Measurements from ENCODE around the gene MINPP1.
"Not testable (repeated sequence)": the region's sequence is repeated elsewhere in the genome, so short reads cannot be mapped to it uniquely, and the experiment has no call there.

- TF ChIP-seq CTCF, EZH2 (IDR thresholded peaks at IDR 0.05): not testable (repeated sequence)
These were observed 6.4 kb upstream of the MINPP1 start for GRCh38 chr10:87498106-87498789.

Data from neural progenitor cell (in vitro differentiated cells).